Jurkat, Clone E6-1 (cell line): ENCODE results near the gene SBF2.

Source experiments
- DNase-seq: peaks from one replicate; pipeline ENCODE4 v3.0.0-alpha.2; 2011; ENCODE audit warnings: low read depth, low spot score
- H3K4me3 ChIP-seq: 2 replicates; pipeline ENCODE4 v1.5.1; 2011; ENCODE audit warnings: mild to moderate bottlenecking, low read length, control low read depth, moderate library complexity

The SBF2 gene

GRCh38 chr11:9825315-9825714 lies 468.7 kb downstream of the SBF2 start:
- DNase-seq: no peak

GRCh38 chr11:9823887-9824385 lies 470.1 kb downstream of the SBF2 start:
- DNase-seq: no peak
- no peak overlapping the region for H3K4me3 ChIP-seq

More at GRCh38 chr11:9825315-9825714, 468.7 kb downstream of the SBF2 start:
- H3K4me3 ChIP-seq: no peak overlapping the region

- DNase-seq: no peak
- no peak overlapping the region for H3K4me3 ChIP-seq
Observed at GRCh38 chr11:9823439-9823838, 470.6 kb downstream of the SBF2 start.

GRCh38 chr11:9821008-9821752 lies 472.8 kb downstream of the SBF2 start:
- H3K4me3 ChIP-seq: no peak overlapping the region

GRCh38 chr11:9820260-9820659 lies 473.8 kb downstream of the SBF2 start:
- DNase-seq: no peak
- no peak overlapping the region for H3K4me3 ChIP-seq

More at GRCh38 chr11:9821008-9821752, 472.8 kb downstream of the SBF2 start:
- no peak for DNase-seq

- DNase-seq: no peak
- no peak overlapping the region for H3K4me3 ChIP-seq
Observed at GRCh38 chr11:9817191-9817590, 476.8 kb downstream of the SBF2 start.

- DNase-seq: no peak
- no peak overlapping the region for H3K4me3 ChIP-seq
Observed at GRCh38 chr11:9815486-9816136, 478.4 kb downstream of the SBF2 start.

GRCh38 chr11:9814108-9814507 lies 479.9 kb downstream of the SBF2 start:
- no peak overlapping the region for H3K4me3 ChIP-seq
- DNase-seq: no peak

GRCh38 chr11:9808943-9809342 lies 485.1 kb downstream of the SBF2 start:
- no peak for DNase-seq

GRCh38 chr11:9806946-9807687 lies 486.9 kb downstream of the SBF2 start:
- H3K4me3 ChIP-seq: no peak overlapping the region
- DNase-seq: no peak

More at GRCh38 chr11:9808943-9809342, 485.1 kb downstream of the SBF2 start:
- no peak overlapping the region for H3K4me3 ChIP-seq

- H3K4me3 ChIP-seq: no peak overlapping the region
- DNase-seq: no peak
Observed at GRCh38 chr11:9804419-9804902, 489.6 kb downstream of the SBF2 start.

GRCh38 chr11:9803685-9804418 lies 490.2 kb downstream of the SBF2 start:
- no peak overlapping the region for H3K4me3 ChIP-seq
- DNase-seq: no peak

GRCh38 chr11:9802291-9802861 lies 491.6 kb downstream of the SBF2 start:
- no peak for DNase-seq
- no peak overlapping the region for H3K4me3 ChIP-seq

GRCh38 chr11:9799886-9800285 lies 494.1 kb downstream of the SBF2 start:
- no peak overlapping the region for H3K4me3 ChIP-seq
- no peak for DNase-seq

GRCh38 chr11:9797300-9797699 lies 496.7 kb downstream of the SBF2 start:
- no peak overlapping the region for H3K4me3 ChIP-seq
- no peak for DNase-seq

- DNase-seq: no peak
- H3K4me3 ChIP-seq: no peak overlapping the region
Observed at GRCh38 chr11:9796854-9797253, 497.2 kb downstream of the SBF2 start.

GRCh38 chr11:9796266-9796665 lies 497.8 kb downstream of the SBF2 start:
- DNase-seq: no peak
- H3K4me3 ChIP-seq: no peak overlapping the region

- H3K4me3 ChIP-seq: no peak overlapping the region
- DNase-seq: no peak
Observed at GRCh38 chr11:9790703-9791102, 503.3 kb downstream of the SBF2 start.

- DNase-seq: no peak
- H3K4me3 ChIP-seq: no peak overlapping the region
Observed at GRCh38 chr11:9789910-9790309, 504.1 kb downstream of the SBF2 start.
